ENCODE measurements around the gene VPS33A. TPM values are rescaled to one million over a fixed set of nuclear protein-coding genes. Genes with fewer than 3 reads are reported as not detected.

VPS33A gene
- total RNA-seq, 2 experiments from 2014 or later, result 21.1 to 29.0 TPM

- no peak for DNase-seq (ENCODE audit: low spot score)
- no peaks in the 10 kb centered on the region for H3K79me2 ChIP-seq (ENCODE audit: insufficient read depth, low read depth, low read length)
- H3K4me3 ChIP-seq (ENCODE audit: low read depth, low read length, poor library complexity, severe bottlenecking), result no peak overlapping the region
- ChIA-PET CTCF (ENCODE audit: unreplicated experiment) (no interaction called here), POLR2A (interaction anchor here (1.3 kb wide), 1 partner anchor 22 kb away, joined by 6 read pairs; no protein-coding TSS in a partner anchor)
- no peaks in the 10 kb centered on the region for H3K4me1 ChIP-seq (ENCODE audit: insufficient read depth, low read length, poor library complexity, severe bottlenecking)
- no TSS peak for BruUV-seq (replicated peaks)
- intact Hi-C loops (cut with micrococcal nuclease; ENCODE audit: unreplicated experiment), result loop anchor here (5.0 kb wide), 3 partner anchors 38 to 273 kb away; partner anchors contain the start of gene CFAP251
- no peaks in the 10 kb centered on the region for H3K36me3 ChIP-seq (ENCODE audit: insufficient read depth, low read length)
- H4K20me1 ChIP-seq (ENCODE audit: insufficient read depth, low read length), result no peaks in the 10 kb centered on the region
- no peak overlapping the region for H3K4me2 ChIP-seq (ENCODE audit: low read length)
- H3K27ac ChIP-seq (ENCODE audit: low read depth, low read length, poor library complexity, severe bottlenecking), result no peak overlapping the region
- H2AFZ ChIP-seq (ENCODE audit: low read length), result no peak overlapping the region
- no peaks in the 10 kb centered on the region for H3K9me3 ChIP-seq (ENCODE audit: low read length)
- no peak for TF ChIP-seq EZH2phosphoT487 (IDR thresholded peaks at IDR 0.05; ENCODE audit: borderline replicate concordance, low read depth, low read length)
- TF ChIP-seq, protein P1, sequence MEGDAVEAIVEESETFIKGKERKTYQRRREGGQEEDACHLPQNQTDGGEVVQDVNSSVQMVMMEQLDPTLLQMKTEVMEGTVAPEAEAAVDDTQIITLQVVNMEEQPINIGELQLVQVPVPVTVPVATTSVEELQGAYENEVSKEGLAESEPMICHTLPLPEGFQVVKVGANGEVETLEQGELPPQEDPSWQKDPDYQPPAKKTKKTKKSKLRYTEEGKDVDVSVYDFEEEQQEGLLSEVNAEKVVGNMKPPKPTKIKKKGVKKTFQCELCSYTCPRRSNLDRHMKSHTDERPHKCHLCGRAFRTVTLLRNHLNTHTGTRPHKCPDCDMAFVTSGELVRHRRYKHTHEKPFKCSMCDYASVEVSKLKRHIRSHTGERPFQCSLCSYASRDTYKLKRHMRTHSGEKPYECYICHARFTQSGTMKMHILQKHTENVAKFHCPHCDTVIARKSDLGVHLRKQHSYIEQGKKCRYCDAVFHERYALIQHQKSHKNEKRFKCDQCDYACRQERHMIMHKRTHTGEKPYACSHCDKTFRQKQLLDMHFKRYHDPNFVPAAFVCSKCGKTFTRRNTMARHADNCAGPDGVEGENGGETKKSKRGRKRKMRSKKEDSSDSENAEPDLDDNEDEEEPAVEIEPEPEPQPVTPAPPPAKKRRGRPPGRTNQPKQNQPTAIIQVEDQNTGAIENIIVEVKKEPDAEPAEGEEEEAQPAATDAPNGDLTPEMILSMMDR (conservative IDR thresholded peaks at IDR 0.05; ENCODE audit: low read length), result no peak
- H3K9me2 ChIP-seq (ENCODE audit: insufficient read depth, low read length), result no peaks in the 10 kb centered on the region
Observed at GRCh38 chr12:122189626-122190475, 76.4 kb downstream of the VPS33A start.

GRCh38 chr12:122187466-122187865 lies 78.8 kb downstream of the VPS33A start:
- H3K4me1 ChIP-seq (ENCODE audit: insufficient read depth, low read length, poor library complexity, severe bottlenecking), result no peaks in the 10 kb centered on the region
- H3K27ac ChIP-seq (ENCODE audit: low read depth, low read length, poor library complexity, severe bottlenecking), result no peak overlapping the region
- no peaks in the 10 kb centered on the region for H3K36me3 ChIP-seq (ENCODE audit: insufficient read depth, low read length)
- H2AFZ ChIP-seq (ENCODE audit: low read length), result no peak overlapping the region
- H3K4me3 ChIP-seq (ENCODE audit: low read depth, low read length, poor library complexity, severe bottlenecking), result no peak overlapping the region
- no peaks in the 10 kb centered on the region for H3K9me2 ChIP-seq (ENCODE audit: insufficient read depth, low read length)
- H3K9me3 ChIP-seq (ENCODE audit: low read length), result no peaks in the 10 kb centered on the region
- ChIA-PET CTCF (ENCODE audit: unreplicated experiment) (no interaction called here), POLR2A (no interaction called here)
- BruUV-seq (replicated peaks), result no TSS peak
- H4K20me1 ChIP-seq (ENCODE audit: insufficient read depth, low read length), result no peaks in the 10 kb centered on the region
- TF ChIP-seq EZH2phosphoT487 (IDR thresholded peaks at IDR 0.05; ENCODE audit: borderline replicate concordance, low read depth, low read length), result no peak
- TF ChIP-seq, protein P1 (conservative IDR thresholded peaks at IDR 0.05; ENCODE audit: low read length), result no peak
- no peak for DNase-seq (ENCODE audit: low spot score)
- H3K4me2 ChIP-seq (ENCODE audit: low read length), result no peak overlapping the region
- intact Hi-C loops (cut with micrococcal nuclease; ENCODE audit: unreplicated experiment), result no loop called here
- H3K79me2 ChIP-seq (ENCODE audit: insufficient read depth, low read depth, low read length), result no peaks in the 10 kb centered on the region

GRCh38 chr12:122185494-122186082 lies 80.7 kb downstream of the VPS33A start:
- no peak overlapping the region for H3K27ac ChIP-seq (ENCODE audit: low read depth, low read length, poor library complexity, severe bottlenecking)
- H3K4me1 ChIP-seq (ENCODE audit: insufficient read depth, low read length, poor library complexity, severe bottlenecking), result no peaks in the 10 kb centered on the region
- no peak overlapping the region for H3K4me3 ChIP-seq (ENCODE audit: low read depth, low read length, poor library complexity, severe bottlenecking)
- H3K9me3 ChIP-seq (ENCODE audit: low read length), result no peaks in the 10 kb centered on the region
- CTCF ChIA-PET (ENCODE audit: unreplicated experiment), result no interaction called here
- H4K20me1 ChIP-seq (ENCODE audit: insufficient read depth, low read length), result no peaks in the 10 kb centered on the region
- H3K4me2 ChIP-seq (ENCODE audit: low read length), result no peak overlapping the region
- DNase-seq (ENCODE audit: low spot score), result no peak
- intact Hi-C loops (cut with micrococcal nuclease; ENCODE audit: unreplicated experiment), result no loop called here
- BruUV-seq (replicated peaks), result no TSS peak
- POLR2A ChIA-PET, result no interaction called here
- H2AFZ ChIP-seq (ENCODE audit: low read length), result no peak overlapping the region
- TF ChIP-seq, protein P1 (conservative IDR thresholded peaks at IDR 0.05; ENCODE audit: low read length), result no peak
- TF ChIP-seq EZH2phosphoT487 (IDR thresholded peaks at IDR 0.05; ENCODE audit: borderline replicate concordance, low read depth, low read length), result no peak
- no peaks in the 10 kb centered on the region for H3K9me2 ChIP-seq (ENCODE audit: insufficient read depth, low read length)
- no peaks in the 10 kb centered on the region for H3K79me2 ChIP-seq (ENCODE audit: insufficient read depth, low read depth, low read length)
- H3K36me3 ChIP-seq (ENCODE audit: insufficient read depth, low read length), result no peaks in the 10 kb centered on the region
